K562 (cell line): Measurements from ENCODE around the gene MAP1LC3B. TPM values are rescaled to one million over a fixed set of nuclear protein-coding genes. Genes with fewer than 3 reads are reported as not detected.

ENCODE experiments used
- HMGXB4 ChIP-seq: sonication (generic); formaldehyde crosslinking; IDR thresholded peaks from 2 replicates; pipeline ENCODE4 v1.8.1; 2023; ENCODE audit warnings: mild to moderate bottlenecking, missing genetic modification reagents
- MLX ChIP-seq, 2 experiments: fragments of 450-650 bp in 1 of 2; sonication (generic) in 1 of 2; formaldehyde crosslinking; conservative IDR thresholded peaks; 2 replicates each; pipeline versions ENCODE4 v1.4.0 to v1.8.1; 2020 to 2022; ENCODE audit warnings: mild to moderate bottlenecking in 1 of 2, missing genetic modification reagents in 1 of 2
- OTX1 ChIP-seq: fragments of 450-650 bp; formaldehyde crosslinking; IDR thresholded peaks from 2 replicates; pipeline ENCODE4 v1.4.0; 2022; ENCODE audit warnings: mild to moderate bottlenecking
- PCBP1 ChIP-seq: fragments of 200-400 bp; formaldehyde crosslinking; IDR thresholded peaks from 2 replicates; pipeline ENCODE4 v1.6.1; 2018; ENCODE audit warnings: mild to moderate bottlenecking, low read depth, low read length; ENCODE audit not compliant: poor library complexity, severe bottlenecking
- SRSF1 ChIP-seq: fragments of 200-400 bp; formaldehyde crosslinking; IDR thresholded peaks from 2 replicates; pipeline ENCODE4 v1.6.1; 2017; ENCODE audit warnings: mild to moderate bottlenecking, low read depth, low read length, moderate library complexity
- polyA plus RNA-seq, 8 experiments: library from polyadenylated mRNA; depleted of rRNA in 4 of 8; stranded (reverse) in 5 of 8; unstranded in 3 of 8; fragments of >200 nt; fragmentation: Nextera tagmentation in 2 of 8; fragmentation: Illumina TruSeq in 1 of 8; extraction: Ambion mirVana in 2 of 8; extraction: Trizol in 1 of 8; gene quantifications; 2 replicates each; pipeline versions ENCODE4 v1.2.1 to v1.2.3, GENCODE V29; 2011 to 2014; ENCODE audit warnings: inconsistent platforms in 1 of 8, missing spikeins in 1 of 8
- total RNA-seq, 7 experiments: library from RNA; depleted of rRNA in 6 of 7; stranded (reverse); fragments of >200 nt in 6 of 7; fragmentation: Illumina TruSeq in 2 of 7; extraction: Trizol in 2 of 7; gene quantifications; 2 replicates each; pipeline versions ENCODE4 v1.2.1 to v1.2.3, GENCODE V29; 2011 to 2021; ENCODE audit warnings: low replicate concordance in 1 of 7
- TF ChIP-seq, protein P1 (sequence below): fragments of 250-450 bp; sonication (Bioruptor Pico); IDR thresholded peaks from 2 replicates; pipeline ENCODE4 v1.5.0; 2021; ENCODE audit warnings: mild to moderate bottlenecking, moderate library complexity
- TF ChIP-seq, protein P2 (sequence below): fragments of 250-450 bp; sonication (Bioruptor Pico); IDR thresholded peaks from 2 replicates; pipeline ENCODE4 v1.4.0; 2020; ENCODE audit warnings: mild to moderate bottlenecking

The MAP1LC3B gene
- total and polyA plus RNA-seq, 9 of the 15 experiments (the other 6 are each of a cell fraction or from before 2014, with no cell fraction given): 16.0 to 81.5 (median 36.7) TPM

DNA sequence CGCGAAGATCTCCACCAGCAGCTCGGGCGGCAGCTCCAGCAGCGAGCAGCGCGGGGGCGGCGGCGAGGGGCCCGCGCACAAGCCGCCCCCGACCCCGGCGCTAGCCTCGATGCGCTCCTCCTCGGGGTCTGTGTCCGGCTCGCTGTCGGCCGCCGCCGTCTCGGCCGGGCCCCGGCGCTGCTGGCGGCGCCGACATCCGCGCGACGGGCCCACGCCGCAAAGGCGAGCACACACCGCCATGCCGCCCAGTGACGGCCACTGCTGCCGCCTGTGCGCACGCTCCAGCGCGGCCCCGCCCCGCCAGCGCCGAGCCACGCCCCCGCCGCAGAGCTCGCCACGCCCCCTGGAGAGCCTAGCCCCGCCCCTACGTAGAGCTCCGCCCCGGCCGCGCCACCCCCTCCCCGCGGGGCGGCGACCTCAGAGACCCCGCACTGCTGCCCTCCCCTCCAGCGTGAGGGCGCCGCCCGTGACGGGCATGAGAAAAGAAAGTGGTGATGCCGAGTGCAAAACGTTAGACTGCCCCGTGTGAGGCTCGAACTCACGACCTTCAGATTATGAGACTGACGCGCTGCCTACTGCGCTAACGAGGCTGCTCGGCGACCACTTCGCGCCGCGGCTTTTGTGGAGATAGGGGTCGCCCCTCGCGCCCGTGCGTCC is 8.5 kb upstream of the MAP1LC3B start, which contains the start of gene FBXO31 (continued):
- TF ChIP-seq, protein P1, sequence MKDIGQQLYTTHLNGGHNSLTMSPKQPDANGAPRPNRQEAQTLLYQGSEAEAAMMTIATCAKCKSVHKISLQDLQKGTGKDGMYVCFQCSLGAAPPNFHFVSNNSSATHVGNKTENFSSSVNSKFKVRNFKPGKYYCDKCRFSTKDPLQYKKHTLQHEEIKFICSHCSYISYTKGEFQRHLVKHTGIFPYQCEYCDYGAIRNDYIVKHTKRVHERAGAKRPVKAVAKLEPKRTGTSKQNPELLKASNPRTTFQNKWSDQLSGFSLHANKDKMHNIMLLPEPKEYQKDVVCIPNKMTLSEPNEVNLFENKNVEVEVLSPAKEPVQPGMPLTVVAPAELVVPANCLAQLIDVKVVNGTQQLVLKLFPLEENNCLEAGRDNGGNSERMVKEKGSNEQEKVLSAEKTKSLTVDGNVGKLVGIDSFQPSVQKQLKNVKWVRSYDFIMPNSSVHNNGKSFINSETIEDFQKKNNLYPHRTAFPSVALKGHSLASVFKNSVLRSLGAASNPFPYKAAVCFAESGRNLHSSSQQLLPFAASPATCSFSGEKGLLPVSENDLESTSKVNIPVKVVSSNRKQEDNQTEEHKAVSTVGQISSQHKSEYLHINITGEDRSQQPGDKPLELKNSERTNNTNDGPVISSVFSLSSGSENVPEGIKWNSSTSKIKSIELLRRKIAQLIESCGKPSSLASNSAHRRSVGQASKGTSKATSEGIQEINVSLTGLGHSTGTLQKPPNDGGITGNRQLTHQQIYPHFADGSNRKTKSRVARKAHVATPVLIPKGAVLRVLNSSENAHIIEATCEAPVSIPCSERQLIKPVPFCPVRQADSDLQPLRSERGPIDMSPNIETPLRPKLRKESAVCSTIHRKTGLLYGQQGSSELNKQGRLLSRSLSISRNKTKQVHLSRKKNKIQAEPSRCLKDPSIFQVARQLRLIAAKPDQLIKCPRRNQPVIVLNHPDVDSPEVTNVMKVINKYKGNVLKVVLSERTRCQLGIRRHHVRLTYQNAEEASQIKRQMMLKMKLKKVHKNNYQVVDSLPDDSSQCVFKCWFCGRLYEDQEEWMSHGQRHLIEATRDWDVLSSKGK (CRISPR knock-in tag): no peak
- TF ChIP-seq OTX1 (CRISPR knock-in tag) (no peak), SRSF1 (no peak), HMGXB4 (peak; percentile 89), MLX (CRISPR knock-in tag; conservative IDR thresholded peaks at IDR 0.05) (no peak), PCBP1 (no peak)
- TF ChIP-seq, protein P2, sequence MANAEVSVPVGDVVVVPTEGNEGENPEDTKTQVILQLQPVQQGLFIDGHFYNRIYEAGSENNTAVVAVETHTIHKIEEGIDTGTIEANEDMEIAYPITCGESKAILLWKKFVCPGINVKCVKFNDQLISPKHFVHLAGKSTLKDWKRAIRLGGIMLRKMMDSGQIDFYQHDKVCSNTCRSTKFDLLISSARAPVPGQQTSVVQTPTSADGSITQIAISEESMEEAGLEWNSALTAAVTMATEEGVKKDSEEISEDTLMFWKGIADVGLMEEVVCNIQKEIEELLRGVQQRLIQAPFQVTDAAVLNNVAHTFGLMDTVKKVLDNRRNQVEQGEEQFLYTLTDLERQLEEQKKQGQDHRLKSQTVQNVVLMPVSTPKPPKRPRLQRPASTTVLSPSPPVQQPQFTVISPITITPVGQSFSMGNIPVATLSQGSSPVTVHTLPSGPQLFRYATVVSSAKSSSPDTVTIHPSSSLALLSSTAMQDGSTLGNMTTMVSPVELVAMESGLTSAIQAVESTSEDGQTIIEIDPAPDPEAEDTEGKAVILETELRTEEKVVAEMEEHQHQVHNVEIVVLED (CRISPR knock-in tag): no peak
